ENCODE measurements around the gene FKBP5. TPM values are rescaled to one million over a fixed set of nuclear protein-coding genes. Genes with fewer than 3 reads are reported as not detected.
A peak's percentile ranks its signal among the peaks of the same experiment; 100 is the strongest.

FKBP5 gene
- total and polyA plus RNA-seq, 2 of the 4 experiments (the other 2 are of a cell fraction): 6.8 to 7.0 TPM

GRCh38 chr6:35638679-35639078, 50.0 kb downstream of the FKBP5 start:
- peaks cover 9% of the 10 kb centered on the region for H3K4me1 ChIP-seq (ENCODE audit: control insufficient read depth, insufficient read depth, low read length)
- dilution Hi-C loops (cut with HindIII; ENCODE audit: low sequenced_read_pairs, unreplicated experiment): no loop called here
- H2AK5ac ChIP-seq (ENCODE audit: low read depth, low read length): no peak overlapping the region
- no peaks in the 10 kb centered on the region; the same call in 1 of the 2 replicates for H3K36me3 ChIP-seq (ENCODE audit: control insufficient read depth, insufficient read depth, low read length)
- no TSS peak for BruUV-seq (replicated peaks)
- intact Hi-C loops (cut with micrococcal nuclease): no loop called here
- no peak overlapping the region for H3K18ac ChIP-seq (ENCODE audit: low read depth, low read length)
- no peaks in the 10 kb centered on the region for H3K27me3 ChIP-seq (ENCODE audit: control insufficient read depth, insufficient read depth, low read length)
- H3K9me3 ChIP-seq (ENCODE audit: control insufficient read depth, insufficient read depth, low read length): no peaks in the 10 kb centered on the region
- no peak overlapping the region for H2BK120ac ChIP-seq (ENCODE audit: low read depth, low read length)
- no peak overlapping the region for H4K91ac ChIP-seq (ENCODE audit: insufficient read depth, low read depth, low read length)
- H2BK5ac ChIP-seq (ENCODE audit: low read depth, low read length, poor library complexity, severe bottlenecking): no peak overlapping the region
- TF ChIP-seq CEBPB (IDR thresholded peaks at IDR 0.05; ENCODE audit: low read depth, low read length): peak; percentile 42; the same call in 1 of the 2 replicates
- TF ChIP-seq POLR2A (IDR thresholded peaks at IDR 0.05; ENCODE audit: low read depth, low read length): no peak
- H4K20me1 ChIP-seq (ENCODE audit: insufficient read depth, low read length): no peaks in the 10 kb centered on the region
- WGBS, 2 experiments (ENCODE audit: extremely low coverage in 2 of 2, insufficient read length in 1 of 2): no CpG with 5 or more reads among the region's 3 CpGs
- ATAC-seq (ENCODE audit: low read depth) (no peak), DNase-seq (no peak)
- no peak overlapping the region for H2AK9ac ChIP-seq (replicated peaks; ENCODE audit: low read depth, low read length, poor library complexity)
- no peak overlapping the region for H3K4me3 ChIP-seq (ENCODE audit: insufficient read depth, low read depth, low read length)
- no peak overlapping the region for H3K4me2 ChIP-seq (ENCODE audit: low read depth, low read length)
- H3K9me1 ChIP-seq (ENCODE audit: insufficient read depth, low read length): peaks cover 2% of the 10 kb centered on the region
- no peak overlapping the region for H3K9ac ChIP-seq (ENCODE audit: low read depth, low read length)
- H3K4ac ChIP-seq (ENCODE audit: low read depth, low read length): no peak overlapping the region
- in situ Hi-C loops (cut with MboI; ENCODE audit: low sequenced_read_pairs): no loop called here
- no peak overlapping the region for H4K8ac ChIP-seq (ENCODE audit: low read depth in 2 of 2, low read length in 2 of 2)
- no peaks in the 10 kb centered on the region; a peak in 1 of 4 replicates for H3K79me1 ChIP-seq (ENCODE audit: low read depth in 1 of 2, low read length in 2 of 2)
- H3K56ac ChIP-seq (ENCODE audit: extremely low read depth, insufficient read depth, low read length): no peak overlapping the region
- no peak overlapping the region for H2BK20ac ChIP-seq (ENCODE audit: low read depth, low read length)
- ChIA-PET POLR2A (ENCODE audit: unreplicated experiment) (no interaction called here), CTCF (no interaction called here)
- H2AFZ ChIP-seq (replicated peaks; ENCODE audit: low read length, poor library complexity): no peak overlapping the region
- no peak overlapping the region for H3K23ac ChIP-seq (ENCODE audit: low read depth, low read length)
- H2BK15ac ChIP-seq (ENCODE audit: low read depth, low read length): no peak overlapping the region
- H3K27ac ChIP-seq (ENCODE audit: insufficient read depth, low read length): no peak overlapping the region
- H3K14ac ChIP-seq (replicated peaks; ENCODE audit: low read depth, low read length): no peak overlapping the region
- H4K5ac ChIP-seq (ENCODE audit: low read depth, low read length): no peak overlapping the region
